Mammary epithelial cell (primary cell): ENCODE results near the gene CORO1C.

Experiments
- CTCF ChIP-seq, 2 donors: IDR thresholded peaks in 1 of 2; conservative IDR thresholded peaks in 1 of 2; 2 replicates each; pipeline ENCODE4 v1.5.1; 2011 to 2012; ENCODE audit warnings: inconsistent platforms in 2 of 2, low read length in 2 of 2, mild to moderate bottlenecking in 2 of 2, control low read depth in 1 of 2, low read depth in 1 of 2; ENCODE audit not compliant: insufficient read depth in 1 of 2; ENCODE audit errors: extremely low read depth in 1 of 2
- EZH2 ChIP-seq: IDR thresholded peaks from 2 replicates; pipeline ENCODE4 v1.6.1; 2012; ENCODE audit warnings: low read length, inconsistent platforms, borderline replicate concordance

- TF ChIP-seq EZH2 (no peak), CTCF (conservative IDR thresholded peaks at IDR 0.05 in 1 of 2, IDR thresholded peaks at IDR 0.05 in 1 of 2; ENCODE audit: extremely low read depth in 1 of 2, insufficient read depth in 1 of 2, low read depth in 1 of 2, low read length in 2 of 2) (no peak)
Measured at GRCh38 chr12:108696111-108696995, 35.0 kb downstream of the CORO1C start.
